GM12865 (cell line): ENCODE measurements around the gene LYL1.

Experiments used
- DNase-seq: peaks from one replicate; pipeline ENCODE4 v3.0.0; 2010; ENCODE audit warnings: low read depth
- H3K4me3 ChIP-seq: 2 replicates; pipeline ENCODE4 v1.5.1; 2011; ENCODE audit warnings: mild to moderate bottlenecking, low read depth, low read length, control low read depth
- CTCF ChIP-seq: IDR thresholded peaks from 2 replicates; pipeline ENCODE4 v1.5.1; 2011; ENCODE audit warnings: low read length, control low read depth, low read depth, inconsistent platforms; ENCODE audit not compliant: insufficient read depth; ENCODE audit errors: missing control alignments

The LYL1 gene

GRCh38 chr19:13094106-13094504 lies 8.6 kb downstream of the LYL1 start:
- TF ChIP-seq CTCF, result no peak
- DNase-seq, result no peak
- H3K4me3 ChIP-seq, result no peak overlapping the region

GRCh38 chr19:13093407-13094105 lies 9.1 kb downstream of the LYL1 start:
- H3K4me3 ChIP-seq, result no peak overlapping the region
- peak; percentile 87 for DNase-seq
- peak; percentile 95 for TF ChIP-seq CTCF

GRCh38 chr19:13092606-13093235 lies 9.9 kb downstream of the LYL1 start:
- H3K4me3 ChIP-seq, result no peak overlapping the region
- DNase-seq, result no peak
- no peak for TF ChIP-seq CTCF

GRCh38 chr19:13092158-13092543 lies 10.5 kb downstream of the LYL1 start:
- H3K4me3 ChIP-seq, result no peak overlapping the region
- no peak for DNase-seq
- no peak for TF ChIP-seq CTCF

GRCh38 chr19:13091400-13092157 lies 11.1 kb downstream of the LYL1 start:
- no peak overlapping the region for H3K4me3 ChIP-seq
- no peak for TF ChIP-seq CTCF
- no peak for DNase-seq

GRCh38 chr19:13090511-13091231 lies 12.0 kb downstream of the LYL1 start:
- no peak for TF ChIP-seq CTCF
- no peak for DNase-seq
- no peak overlapping the region for H3K4me3 ChIP-seq
